Umbilical cord (tissue), 2 donors: Measurements from ENCODE around the gene GSK3B. TPM values are rescaled to one million over a fixed set of nuclear protein-coding genes. Genes with fewer than 3 reads are reported as not detected.
"Not testable (repeated sequence)": the region's sequence is repeated elsewhere in the genome, so short reads cannot be mapped to it uniquely, and the experiment has no call there.

Experiments
- DNase-seq: peaks from one replicate; pipeline ENCODE4 v3.0.0-alpha.2; 2015; ENCODE audit warnings: low spot score
- total RNA-seq: library from RNA; depleted of rRNA; stranded (reverse); fragments of >200 nt; gene quantifications from one replicate; pipeline ENCODE4 v1.2.3, GENCODE V29; 2014; ENCODE audit warnings: low replicate concordance; ENCODE audit not compliant: insufficient read depth

Gene GSK3B
- total RNA-seq, 1 donor from 2014 or later, result 43.1 TPM

GRCh38 chr3:119939077-119939476 is 155.2 kb downstream of the GSK3B start:
- no peak for DNase-seq

- DNase-seq, result no peak
These were observed 157.0 kb downstream of the GSK3B start for GRCh38 chr3:119937229-119937628.

GRCh38 chr3:119934249-119934648 is 160.0 kb downstream of the GSK3B start:
- no peak for DNase-seq

GRCh38 chr3:119933207-119933606 is 161.0 kb downstream of the GSK3B start:
- DNase-seq, result no peak

GRCh38 chr3:119930286-119930685 is 164.0 kb downstream of the GSK3B start:
- no peak for DNase-seq

GRCh38 chr3:119927190-119927589 is 167.1 kb downstream of the GSK3B start:
- no peak for DNase-seq

GRCh38 chr3:119924111-119925094 is 169.8 kb downstream of the GSK3B start:
- DNase-seq, result no peak

- DNase-seq, result no peak
These were observed 175.0 kb downstream of the GSK3B start for GRCh38 chr3:119918992-119919933.

GRCh38 chr3:119913021-119913420 is 181.2 kb downstream of the GSK3B start:
- no peak for DNase-seq

GRCh38 chr3:119912220-119912619 is 182.0 kb downstream of the GSK3B start:
- no peak for DNase-seq

- no peak for DNase-seq
These were observed 182.5 kb downstream of the GSK3B start for GRCh38 chr3:119911748-119912147.

- no peak for DNase-seq
These were observed 192.2 kb downstream of the GSK3B start for GRCh38 chr3:119902061-119902460.

GRCh38 chr3:119901148-119901547 is 193.1 kb downstream of the GSK3B start:
- no peak for DNase-seq

GRCh38 chr3:119899192-119899511 is 195.1 kb downstream of the GSK3B start:
- no peak for DNase-seq

GRCh38 chr3:119898478-119899191 is 195.6 kb downstream of the GSK3B start:
- DNase-seq, result no peak

- no peak for DNase-seq
These were observed 200.1 kb downstream of the GSK3B start for GRCh38 chr3:119894195-119894594.

- DNase-seq, result no peak
These were observed 200.5 kb downstream of the GSK3B start for GRCh38 chr3:119893769-119894168.

GRCh38 chr3:119891944-119892721 is 202.1 kb downstream of the GSK3B start:
- DNase-seq, result peak; percentile 84

- not testable (repeated sequence) for DNase-seq
These were observed 205.6 kb downstream of the GSK3B start for GRCh38 chr3:119888681-119889080.

- no peak for DNase-seq
These were observed 208.3 kb downstream of the GSK3B start for GRCh38 chr3:119885746-119886530.
